Transverse colon (tissue), 3 donors: Measurements from ENCODE around the gene GFRAL.

Source experiments
- EP300 ChIP-seq: sonication (generic); formaldehyde crosslinking; IDR thresholded peaks from one replicate; pipeline ENCODE4 v1.6.1; 2017; ENCODE audit warnings: antibody characterized with exemption, low read depth
- POLR2AphosphoS5 ChIP-seq, 3 donors: sonication (generic); formaldehyde crosslinking; IDR thresholded peaks; one replicate each; pipeline ENCODE4 v1.6.1; 2016; ENCODE audit warnings: antibody characterized with exemption in 3 of 3

- TF ChIP-seq POLR2AphosphoS5 (IDR thresholded peaks at IDR 0.05) (no peak), EP300 (no peak)
Measured at GRCh38 chr6:55304747-55305146, 22.5 kb upstream of the GFRAL start.
